NCI-H2029 (cell line): ENCODE measurements around the gene ZIC5.
A peak's percentile ranks its signal among the peaks of the same experiment; 100 is the strongest.

Source experiments
- DNase-seq: peaks from one replicate; lab custom pipeline; 2025; lab: John Stamatoyannopoulos, UW

ZIC5 gene

DNA sequence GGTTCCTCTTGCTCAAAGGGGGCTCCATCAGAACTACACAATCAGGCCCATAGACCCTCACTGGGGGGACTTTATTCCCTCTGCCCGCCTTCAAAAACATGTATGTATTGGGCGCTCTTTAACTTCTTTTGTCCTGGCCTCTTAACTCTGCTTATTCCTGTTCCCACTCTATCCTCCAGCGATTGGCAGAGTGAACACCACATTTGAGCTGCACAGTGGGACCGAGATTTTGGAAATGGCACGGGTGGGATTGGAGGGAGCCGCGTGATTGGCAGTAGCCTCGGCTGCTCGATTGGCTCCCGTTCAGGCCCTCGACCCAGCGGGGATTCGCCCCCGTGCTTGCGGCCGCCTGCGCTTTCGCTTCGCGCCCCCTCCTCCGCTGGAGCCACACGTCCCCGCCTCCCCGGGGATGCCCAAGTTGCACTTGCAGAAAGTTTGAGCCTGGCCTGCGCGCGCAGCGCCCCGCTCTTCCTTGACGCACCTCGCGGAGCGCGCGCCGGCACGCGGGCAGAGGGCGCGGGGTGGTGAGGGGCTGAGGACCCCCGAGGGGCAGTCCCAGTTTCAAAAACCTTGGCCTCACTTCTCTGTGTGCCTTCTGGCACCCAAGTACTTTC, at the start of gene ZIC5:
Gene ZIC5 (minus strand): TSS at position 192 of the 614 bp plus-strand sequence. CDS start 164 bp downstream, at position 28.
- no peak for DNase-seq

DNA sequence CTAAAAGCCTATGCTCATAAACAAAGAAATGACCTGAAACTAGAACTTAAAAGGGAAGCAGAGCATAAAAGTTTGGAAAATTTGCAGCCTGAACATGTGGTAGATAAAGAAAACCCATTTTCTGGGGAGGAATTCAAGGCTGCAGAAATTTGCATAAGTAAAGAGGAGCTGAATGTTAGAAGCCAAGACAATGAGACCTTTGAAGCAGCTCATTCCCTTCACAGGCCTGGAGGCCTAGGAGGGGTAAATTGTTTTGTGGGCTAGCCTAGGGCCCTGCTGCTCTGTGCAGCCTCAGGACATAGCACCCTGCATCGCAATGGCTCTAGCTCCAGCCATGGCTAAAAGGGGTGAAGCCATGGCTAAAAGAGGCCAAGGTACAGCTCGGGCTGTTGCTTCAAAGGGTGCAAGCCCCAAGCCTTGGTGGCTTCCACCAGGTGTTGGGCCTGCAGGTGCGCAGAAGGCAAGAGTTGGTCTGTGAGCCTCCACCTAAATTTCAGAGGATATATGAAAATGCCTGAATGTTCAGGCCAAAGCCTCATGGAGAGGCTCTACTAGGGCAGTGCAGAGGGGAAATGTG, 48.3 kb upstream of the ZIC5 start:
- DNase-seq: no peak

- no peak for DNase-seq
Measured at GRCh38 chr13:100014621-100015020, 43.1 kb upstream of the ZIC5 start.

GRCh38 chr13:99998261-99998660, 26.7 kb upstream of the ZIC5 start:
- DNase-seq: no peak

GRCh38 chr13:99997702-99998214, 26.2 kb upstream of the ZIC5 start:
- DNase-seq: no peak

DNA sequence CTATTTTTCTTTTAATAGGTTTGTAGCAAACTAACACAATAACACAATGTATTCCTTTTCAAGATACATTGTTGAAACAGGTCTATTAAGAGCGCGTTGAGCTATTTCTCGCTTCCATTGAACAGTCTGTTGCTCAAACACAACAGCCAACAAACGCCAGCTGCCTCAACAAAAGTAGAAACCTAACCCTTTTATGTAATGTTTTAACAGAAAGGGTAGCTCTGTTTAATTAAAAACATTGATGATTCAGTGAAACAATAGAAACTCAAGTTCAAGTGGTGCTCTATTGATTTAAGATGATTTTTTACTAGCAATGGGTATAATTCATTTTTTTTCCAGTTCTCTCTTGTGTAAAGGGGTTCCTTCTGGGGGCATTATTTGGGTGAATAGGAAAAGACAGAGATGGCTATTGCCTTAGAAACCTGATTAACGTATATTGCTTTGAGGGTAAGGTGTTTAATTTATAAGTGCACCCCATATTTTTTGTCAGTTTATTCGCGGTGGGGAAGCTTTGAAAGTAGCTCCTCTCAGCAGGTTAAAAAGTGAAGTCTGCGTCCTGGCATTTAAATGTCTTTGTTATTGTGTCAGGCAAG, 24.9 kb upstream of the ZIC5 start:
- DNase-seq: peak; percentile 26

DNA sequence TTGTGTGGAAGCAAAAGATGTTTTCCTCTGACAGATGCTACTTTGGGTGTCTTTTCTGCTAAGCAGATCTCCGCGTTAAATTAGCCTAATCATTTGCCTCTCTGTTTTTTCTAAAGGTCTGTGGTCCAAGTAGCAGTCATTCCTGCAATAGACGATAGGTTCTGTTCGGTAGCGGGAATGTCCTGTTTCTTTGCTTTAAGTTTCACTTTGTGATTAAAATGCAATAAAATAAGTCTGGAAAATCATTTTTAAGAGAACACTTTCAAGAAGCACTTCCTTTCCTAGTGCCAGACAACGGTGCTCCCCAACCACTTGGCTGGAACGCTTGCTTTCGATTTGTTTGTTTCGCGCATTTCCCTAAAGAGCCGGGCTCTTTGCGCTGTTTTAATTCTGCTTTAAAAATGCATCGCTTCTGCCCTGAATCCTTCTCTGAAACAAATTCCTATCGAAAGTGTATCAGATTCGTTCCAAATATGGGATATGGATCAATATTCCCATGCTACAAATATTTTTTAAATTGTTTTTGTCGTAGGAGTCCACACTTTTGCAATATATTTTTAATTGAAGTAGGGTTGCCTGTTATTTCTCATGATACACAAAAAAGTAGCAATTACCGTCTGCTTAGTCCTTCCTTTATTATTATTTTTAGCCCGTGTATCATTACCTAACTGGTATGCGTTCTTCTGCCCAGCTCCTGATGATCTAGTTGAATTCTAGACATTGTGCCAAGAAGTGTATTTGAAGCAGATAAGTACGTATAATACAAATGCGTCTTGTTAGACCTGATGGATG, 24.2 kb upstream of the ZIC5 start:
- DNase-seq: no peak

DNA sequence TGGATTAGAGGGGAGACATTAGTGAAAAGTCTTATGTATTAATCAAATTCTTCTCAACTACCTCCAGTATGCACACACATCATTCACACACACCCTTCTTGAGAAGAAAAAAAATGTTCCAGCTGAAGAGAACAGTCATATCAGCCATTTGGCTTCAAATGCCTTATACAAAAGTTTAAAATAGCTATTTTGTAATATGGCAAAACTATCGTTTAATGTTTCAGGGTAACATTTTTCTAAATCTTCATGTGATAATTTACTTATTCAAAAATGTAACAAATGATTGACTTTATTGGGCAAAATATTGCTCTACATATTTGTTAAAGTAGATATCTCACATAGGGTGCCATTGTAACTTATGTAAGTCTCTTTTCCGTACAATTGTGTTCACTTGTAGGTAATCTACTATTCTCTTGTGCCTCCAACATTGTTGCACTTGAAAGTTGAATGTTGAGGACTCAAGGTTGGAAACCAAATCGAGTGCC, 23.6 kb upstream of the ZIC5 start:
- no peak for DNase-seq

- DNase-seq: no peak
Measured at GRCh38 chr13:99994638-99995020, 23.1 kb upstream of the ZIC5 start.

GRCh38 chr13:99993660-99994637, 22.4 kb upstream of the ZIC5 start:
- no peak for DNase-seq

- DNase-seq: no peak
Measured at GRCh38 chr13:99992949-99993351, 21.4 kb upstream of the ZIC5 start.

DNA sequence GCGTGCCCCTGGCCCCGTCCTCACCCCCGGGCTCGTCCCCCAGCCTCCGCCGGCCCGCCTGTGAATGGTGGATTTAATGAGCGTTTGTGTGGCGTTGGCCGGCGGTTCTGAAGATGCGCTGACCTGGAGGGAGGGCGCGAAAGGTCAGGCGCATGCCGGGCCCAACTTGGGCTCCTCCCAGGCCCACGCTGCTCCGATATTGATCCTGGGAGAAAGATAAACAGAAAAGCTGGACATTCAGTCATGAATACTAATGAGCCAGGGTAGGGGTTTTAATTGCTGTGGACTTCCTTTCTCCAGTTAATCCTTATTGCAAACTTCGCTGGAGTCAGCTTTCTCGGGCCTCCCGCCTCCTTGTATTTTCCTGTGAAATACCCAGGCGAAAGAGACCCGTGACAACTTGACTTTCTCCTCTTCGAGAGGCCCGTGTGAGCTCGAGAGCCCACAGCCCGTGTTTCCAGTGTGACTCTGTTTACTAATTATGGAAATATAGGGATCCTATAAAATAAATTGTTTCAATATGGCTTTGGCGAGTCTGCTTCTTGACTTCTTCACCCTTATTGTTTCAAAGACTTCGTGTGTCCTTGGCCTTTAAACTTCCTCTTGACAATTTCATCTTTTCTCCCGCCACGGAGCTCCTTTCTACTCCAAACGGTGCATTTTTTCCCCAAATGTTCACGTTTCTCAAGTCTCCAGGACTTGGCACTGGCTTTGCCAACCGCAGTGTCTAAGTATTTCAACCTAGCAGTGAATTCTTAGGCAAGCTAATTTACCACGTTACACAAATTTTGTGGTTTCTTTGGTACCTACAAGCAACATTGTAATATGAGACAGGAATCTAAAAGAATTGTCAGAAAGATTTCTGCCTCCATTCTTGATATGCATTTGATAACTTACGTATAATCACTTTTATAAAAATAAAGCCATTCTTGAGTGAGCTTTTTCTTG, 20.5 kb upstream of the ZIC5 start:
- no peak for DNase-seq

GRCh38 chr13:99991013-99991827, 19.7 kb upstream of the ZIC5 start:
- DNase-seq: no peak

- no peak for DNase-seq
Measured at GRCh38 chr13:99990126-99990977, 18.8 kb upstream of the ZIC5 start.

GRCh38 chr13:99989276-99990125, 17.9 kb upstream of the ZIC5 start:
- no peak for DNase-seq

- DNase-seq: no peak
Measured at GRCh38 chr13:99988529-99989275, 17.1 kb upstream of the ZIC5 start.
